Osteocyte (in vitro differentiated cells): ENCODE results near the gene COQ7. TPM values are rescaled to one million over a fixed set of nuclear protein-coding genes. Genes with fewer than 3 reads are reported as not detected.

Source experiments
- DNase-seq: peaks from one replicate; pipeline ENCODE4 v3.0.0; 2021; ENCODE audit warnings: mixed read lengths; ENCODE audit not compliant: unreplicated experiment; ENCODE audit errors: extremely low spot score
- H3K27ac Mint-ChIP-seq: one replicate; pipeline ENCODE4 v1.8.0; 2021; ENCODE audit warnings: mild to moderate bottlenecking, mixed read lengths; ENCODE audit not compliant: unreplicated experiment
- H3K27me3 Mint-ChIP-seq: one replicate; pipeline ENCODE4 v1.8.0; 2021; ENCODE audit warnings: mixed read lengths; ENCODE audit not compliant: unreplicated experiment
- H3K36me3 Mint-ChIP-seq: one replicate; pipeline ENCODE4 v1.8.0; 2021; ENCODE audit warnings: mixed read lengths; ENCODE audit not compliant: unreplicated experiment
- H3K4me1 Mint-ChIP-seq: one replicate; pipeline ENCODE4 v1.8.0; 2021; ENCODE audit warnings: mixed read lengths; ENCODE audit not compliant: unreplicated experiment
- H3K4me3 Mint-ChIP-seq: one replicate; pipeline ENCODE4 v1.8.0; 2021; ENCODE audit warnings: mild to moderate bottlenecking, moderate library complexity, mixed read lengths; ENCODE audit not compliant: unreplicated experiment
- H3K9me3 Mint-ChIP-seq: one replicate; pipeline ENCODE4 v1.8.0; 2021; ENCODE audit warnings: mixed read lengths; ENCODE audit not compliant: unreplicated experiment
- CTCF ChIP-seq: fragments of 200-600 bp; sonication (generic); IDR thresholded peaks from 2 replicates; pipeline ENCODE4 v1.5.0; 2021; ENCODE audit warnings: antibody characterized with exemption, mild to moderate bottlenecking, moderate library complexity
- total RNA-seq: library from RNA; stranded (reverse); gene quantifications from 2 replicates; pipeline ENCODE4 v1.2.1, GENCODE V29; 2021

The COQ7 gene
- total RNA-seq, 1 donor from 2014 or later, result 31.6 TPM

GRCh38 chr16:19084139-19084538 lies 16.7 kb downstream of the COQ7 start:
- no peak overlapping the region for H3K4me3 Mint-ChIP-seq
- H3K27me3 Mint-ChIP-seq, result no peaks in the 10 kb centered on the region
- H3K4me1 Mint-ChIP-seq, result peaks cover 6% of the 10 kb centered on the region
- peaks cover 25% of the 10 kb centered on the region for H3K36me3 Mint-ChIP-seq
- H3K27ac Mint-ChIP-seq, result no peak overlapping the region
- DNase-seq, result no peak
- no peaks in the 10 kb centered on the region for H3K9me3 Mint-ChIP-seq
- no peak for TF ChIP-seq CTCF

GRCh38 chr16:19084879-19085278 lies 17.5 kb downstream of the COQ7 start:
- no peak overlapping the region for H3K27ac Mint-ChIP-seq
- peaks cover 6% of the 10 kb centered on the region for H3K4me1 Mint-ChIP-seq
- TF ChIP-seq CTCF, result no peak

GRCh38 chr16:19085679-19086200 lies 18.3 kb downstream of the COQ7 start:
- no peaks in the 10 kb centered on the region for H3K9me3 Mint-ChIP-seq
- peak overlapping the region; percentile 80 for H3K4me3 Mint-ChIP-seq
- no peak for DNase-seq
- TF ChIP-seq CTCF, result no peak
- H3K36me3 Mint-ChIP-seq, result peaks cover 20% of the 10 kb centered on the region
- no peaks in the 10 kb centered on the region for H3K27me3 Mint-ChIP-seq
- peaks cover 6% of the 10 kb centered on the region for H3K4me1 Mint-ChIP-seq
- H3K27ac Mint-ChIP-seq, result no peak overlapping the region

More at GRCh38 chr16:19084879-19085278, 17.5 kb downstream of the COQ7 start:
- Mint-ChIP-seq H3K9me3 (no peaks in the 10 kb centered on the region), H3K4me3 (no peak overlapping the region), H3K27me3 (no peaks in the 10 kb centered on the region), H3K36me3 (peaks cover 23% of the 10 kb centered on the region)
- no peak for DNase-seq

- peaks cover 13% of the 10 kb centered on the region for H3K36me3 Mint-ChIP-seq
- DNase-seq, result peak; percentile 96
- peak overlapping the region; percentile 77 for H3K27ac Mint-ChIP-seq
- H3K4me3 Mint-ChIP-seq, result peak overlapping the region; percentile 80
- H3K9me3 Mint-ChIP-seq, result no peaks in the 10 kb centered on the region
- H3K27me3 Mint-ChIP-seq, result no peaks in the 10 kb centered on the region
- peak; percentile 100 for TF ChIP-seq CTCF
- peaks cover 7% of the 10 kb centered on the region for H3K4me1 Mint-ChIP-seq
These were observed 19.1 kb downstream of the COQ7 start for GRCh38 chr16:19086322-19087199.

- H3K4me3 Mint-ChIP-seq, result no peak overlapping the region
- no peak for DNase-seq
- TF ChIP-seq CTCF, result no peak
- H3K27me3 Mint-ChIP-seq, result no peaks in the 10 kb centered on the region
- H3K4me1 Mint-ChIP-seq, result peaks cover 21% of the 10 kb centered on the region
- no peak overlapping the region for H3K27ac Mint-ChIP-seq
- peaks cover under 1% of the 10 kb centered on the region for H3K36me3 Mint-ChIP-seq
- no peaks in the 10 kb centered on the region for H3K9me3 Mint-ChIP-seq
These were observed 21.0 kb downstream of the COQ7 start for GRCh38 chr16:19088341-19088916.
